Stimulated activated naive CD8-positive, alpha-beta T cell treated with anti-CD3 and anti-CD28 coated beads, Interleukin-15, amount 100 ng/mL, for 72 hours (primary cell): ENCODE data around the gene FAM83E.

Experiments
- ATAC-seq: fragments of 150-1000 bp; cut with Tn5 transposase; 2 replicates; pipeline ENCODE4 v1.10.0; 2021; ENCODE audit warnings: mild to moderate bottlenecking, moderate library complexity
- DNase-seq, 2 donors: peaks; one replicate each; pipeline ENCODE4 v3.0.0; 2021 to 2022
- H3K27ac Mint-ChIP-seq, 2 donors: one replicate each; pipeline ENCODE4 v1.8.0; 2022; ENCODE audit warnings: mild to moderate bottlenecking in 2 of 2, mixed read lengths in 2 of 2, moderate library complexity in 2 of 2
- H3K27me3 Mint-ChIP-seq: one replicate; pipeline ENCODE4 v1.8.0; 2022; ENCODE audit warnings: mixed read lengths
- H3K4me1 Mint-ChIP-seq: one replicate; pipeline ENCODE4 v1.8.0; 2022; ENCODE audit warnings: mild to moderate bottlenecking, mixed read lengths
- H3K4me3 Mint-ChIP-seq, 2 donors: one replicate each; pipeline ENCODE4 v1.8.0; 2022; ENCODE audit warnings: mild to moderate bottlenecking in 2 of 2, mixed read lengths in 2 of 2, moderate library complexity in 1 of 2
- H3K9me3 Mint-ChIP-seq, 2 donors: one replicate each; pipeline ENCODE4 v1.8.0; 2022; ENCODE audit warnings: mixed read lengths in 2 of 2

Gene FAM83E

GRCh38 chr19:48613024-48613851, 1.6 kb downstream of the FAM83E start:
- no peaks in the 10 kb centered on the region for H3K27me3 Mint-ChIP-seq
- H3K27ac Mint-ChIP-seq: peak overlapping the region; percentile 25 to 95
- ATAC-seq (peak; percentile 3), DNase-seq (no peak)
- H3K4me1 Mint-ChIP-seq: peaks cover 47% of the 10 kb centered on the region
- no peaks in the 10 kb centered on the region for H3K9me3 Mint-ChIP-seq
- H3K4me3 Mint-ChIP-seq: no peak overlapping the region

GRCh38 chr19:48611872-48612271, 3.0 kb downstream of the FAM83E start:
- H3K4me1 Mint-ChIP-seq: peaks cover 36% of the 10 kb centered on the region
- no peaks in the 10 kb centered on the region for H3K27me3 Mint-ChIP-seq
- no peak for ATAC-seq
- H3K27ac Mint-ChIP-seq: peak overlapping the region in 1 of 2 donors; percentile 71
- DNase-seq: no peak
- H3K9me3 Mint-ChIP-seq: no peaks in the 10 kb centered on the region
- no peak overlapping the region for H3K4me3 Mint-ChIP-seq

- DNase-seq (no peak), ATAC-seq (no peak)
- Mint-ChIP-seq H3K9me3 (no peaks in the 10 kb centered on the region), H3K27me3 (no peaks in the 10 kb centered on the region), H3K4me1 (peaks cover 16% of the 10 kb centered on the region), H3K27ac (no peak overlapping the region), H3K4me3 (no peak overlapping the region)
Observed at GRCh38 chr19:48609571-48610108, 5.2 kb downstream of the FAM83E start.

- Mint-ChIP-seq H3K27me3 (no peaks in the 10 kb centered on the region), H3K9me3 (no peaks in the 10 kb centered on the region), H3K4me1 (peaks cover 10% of the 10 kb centered on the region), H3K27ac (peak overlapping the region in 1 of 2 donors; percentile 86), H3K4me3 (peak overlapping the region in 1 of 2 donors; percentile 25)
- ATAC-seq (peak; percentile 82), DNase-seq (peak; percentile 45 to 53)
Observed at GRCh38 chr19:48608798-48609263, 6.0 kb downstream of the FAM83E start.

DNA sequence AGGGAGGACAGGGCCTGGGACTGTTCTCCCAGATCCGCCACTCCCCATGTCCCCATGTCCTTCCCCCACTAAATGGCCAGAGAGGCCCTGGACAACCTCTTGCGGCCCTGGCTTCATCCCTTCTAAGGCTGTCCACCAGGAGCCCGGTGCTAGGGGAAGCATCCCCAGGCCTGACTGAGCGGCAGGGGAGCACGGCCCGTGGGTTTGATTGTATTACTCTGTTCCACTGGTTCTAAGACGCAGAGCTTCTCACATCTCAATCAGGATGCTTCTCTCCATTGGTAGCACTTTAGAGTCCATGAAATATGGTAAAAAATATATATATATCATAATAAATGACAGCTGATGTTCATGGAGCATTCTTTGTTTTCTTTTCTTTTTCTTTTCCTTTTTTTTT, 7.5 kb downstream of the FAM83E start:
- ATAC-seq (no peak), DNase-seq (no peak)
- Mint-ChIP-seq H3K27ac (no peak overlapping the region), H3K4me1 (peaks cover 10% of the 10 kb centered on the region), H3K9me3 (no peaks in the 10 kb centered on the region), H3K4me3 (no peak overlapping the region), H3K27me3 (no peaks in the 10 kb centered on the region)

- Mint-ChIP-seq H3K4me3 (no peak within 1 kb of the TSS), H3K4me1 (peaks cover 10% of the 10 kb centered on the region), H3K27me3 (no peaks in the 10 kb centered on the region), H3K27ac (no peak within 1 kb of the TSS), H3K9me3 (no peaks in the 10 kb centered on the region)
- ATAC-seq: no peak
- DNase-seq: no peak
Observed at GRCh38 chr19:48606463-48607358, 8.2 kb downstream of the FAM83E start, which contains the start of gene SPACA4. Gene SPACA4, plus strand, starts transcription at chr19:48606742. Its CDS starts 237 bp downstream, at chr19:48606979.

GRCh38 chr19:48603850-48604249, 11.0 kb downstream of the FAM83E start:
- Mint-ChIP-seq H3K4me3 (no peak overlapping the region), H3K27ac (no peak overlapping the region), H3K4me1 (peaks cover 3% of the 10 kb centered on the region), H3K27me3 (no peaks in the 10 kb centered on the region), H3K9me3 (no peaks in the 10 kb centered on the region)
- ATAC-seq (peak; percentile 8), DNase-seq (no peak)

DNA sequence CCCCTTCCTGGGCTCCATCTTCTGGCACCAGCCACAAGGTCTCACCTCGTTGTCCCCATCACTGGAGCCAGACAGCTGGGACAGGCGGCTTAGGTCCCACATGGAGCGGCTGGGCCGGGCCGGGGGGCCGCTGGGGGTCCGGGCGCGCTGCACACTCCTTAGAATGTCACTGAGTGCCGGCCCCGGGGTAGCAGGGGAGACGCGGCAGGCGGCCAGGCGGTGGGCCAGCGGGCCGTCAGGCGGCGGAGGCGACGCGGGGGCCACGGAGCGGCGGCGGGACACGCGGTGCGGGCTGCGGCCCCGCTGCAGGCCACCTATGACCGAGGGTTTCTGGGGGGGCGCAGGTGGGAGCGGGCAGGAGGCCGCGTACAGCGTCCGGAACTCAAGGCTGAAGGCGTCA, 11.4 kb downstream of the FAM83E start:
- no peaks in the 10 kb centered on the region for H3K27me3 Mint-ChIP-seq
- DNase-seq: no peak
- H3K9me3 Mint-ChIP-seq: no peaks in the 10 kb centered on the region
- no peak overlapping the region for H3K27ac Mint-ChIP-seq
- ATAC-seq: peak; percentile 52
- no peaks in the 10 kb centered on the region for H3K4me1 Mint-ChIP-seq
- no peak overlapping the region for H3K4me3 Mint-ChIP-seq

DNA sequence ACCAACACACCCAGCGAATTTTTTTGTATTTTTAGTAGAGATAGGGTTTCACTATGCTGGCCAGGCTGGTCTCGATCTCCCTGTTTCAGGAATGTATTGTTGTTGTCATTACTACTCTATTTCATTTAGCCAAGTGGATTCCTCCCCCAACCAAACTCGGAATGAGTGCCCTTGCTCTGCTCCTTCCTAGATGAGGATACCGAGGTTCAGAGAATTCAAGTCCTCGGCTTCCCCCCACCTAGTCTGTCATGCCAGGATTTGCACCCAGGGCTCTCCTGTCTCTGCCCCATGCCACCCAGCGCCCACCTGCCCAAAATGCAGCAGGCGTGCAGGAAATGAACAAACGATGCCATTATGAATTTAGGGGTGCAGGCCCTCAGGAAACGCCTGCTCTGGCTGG, 11.9 kb downstream of the FAM83E start:
- ATAC-seq: no peak
- H3K27ac Mint-ChIP-seq: no peak overlapping the region
- H3K27me3 Mint-ChIP-seq: no peaks in the 10 kb centered on the region

DNA sequence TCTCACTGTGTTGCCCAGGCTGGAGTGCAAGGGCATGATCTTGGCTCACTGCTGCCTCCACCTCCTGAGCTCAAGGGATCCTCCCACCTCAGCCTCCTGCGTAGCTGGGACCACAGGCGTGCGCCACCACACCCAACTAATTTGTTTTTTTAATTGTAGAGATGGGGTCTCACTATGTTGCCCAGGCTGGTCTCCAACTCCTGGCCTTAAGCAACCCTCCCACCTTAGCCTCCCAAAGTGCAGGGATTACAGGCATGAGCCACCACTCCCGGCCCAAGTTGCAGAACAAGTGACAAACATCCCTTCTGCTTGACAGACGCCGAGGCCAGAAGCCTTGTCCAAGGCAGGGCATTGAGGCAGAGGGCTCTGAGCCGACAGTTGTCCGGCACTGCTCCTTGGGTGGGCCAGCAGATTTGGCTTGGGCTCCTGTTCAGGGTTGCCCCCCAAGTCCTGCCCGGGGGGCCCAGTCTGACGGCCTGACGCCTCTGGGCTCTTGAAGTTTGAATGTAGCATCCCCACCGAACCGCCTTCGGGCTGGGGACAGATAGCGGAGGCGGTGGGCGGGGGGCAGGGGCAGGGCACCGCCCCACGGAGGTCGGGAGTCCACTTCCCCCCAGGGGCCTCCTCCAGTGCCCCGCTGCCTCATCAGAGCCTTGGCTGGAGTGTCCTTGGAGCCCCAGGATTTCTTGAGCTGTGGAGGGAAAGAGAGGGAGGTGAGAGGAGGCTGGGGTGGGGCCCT, 14.0 kb downstream of the FAM83E start:
- no peak overlapping the region for H3K4me3 Mint-ChIP-seq
- no peaks in the 10 kb centered on the region for H3K9me3 Mint-ChIP-seq
- H3K27ac Mint-ChIP-seq: peak overlapping the region in 1 of 2 donors; percentile 59
- ATAC-seq: no peak
- no peaks in the 10 kb centered on the region for H3K27me3 Mint-ChIP-seq
- H3K4me1 Mint-ChIP-seq: no peaks in the 10 kb centered on the region
- DNase-seq: no peak

More for the DNA sequence above, 11.9 kb downstream of the FAM83E start:
- H3K4me3 Mint-ChIP-seq: no peak overlapping the region
- H3K4me1 Mint-ChIP-seq: no peaks in the 10 kb centered on the region
- DNase-seq: no peak
- H3K9me3 Mint-ChIP-seq: no peaks in the 10 kb centered on the region

GRCh38 chr19:48598996-48599700, 15.7 kb downstream of the FAM83E start:
- Mint-ChIP-seq H3K9me3 (no peaks in the 10 kb centered on the region), H3K4me3 (no peak overlapping the region), H3K27me3 (no peaks in the 10 kb centered on the region), H3K27ac (no peak overlapping the region), H3K4me1 (peaks cover 6% of the 10 kb centered on the region)
- no peak for DNase-seq
- no peak for ATAC-seq

GRCh38 chr19:48596679-48597465, 18.0 kb downstream of the FAM83E start:
- H3K27ac Mint-ChIP-seq: peak overlapping the region in 1 of 2 donors; percentile 97
- H3K4me1 Mint-ChIP-seq: peaks cover 18% of the 10 kb centered on the region
- ATAC-seq: peak; percentile 74
- peak overlapping the region; percentile 56 to 67 for H3K4me3 Mint-ChIP-seq
- H3K9me3 Mint-ChIP-seq: no peaks in the 10 kb centered on the region
- no peak for DNase-seq
- H3K27me3 Mint-ChIP-seq: no peaks in the 10 kb centered on the region

- Mint-ChIP-seq H3K27ac (no peak overlapping the region), H3K27me3 (no peaks in the 10 kb centered on the region)
- no peak for ATAC-seq
Observed at GRCh38 chr19:48596237-48596636, 18.6 kb downstream of the FAM83E start.

GRCh38 chr19:48595833-48596232, 19.0 kb downstream of the FAM83E start:
- H3K27me3 Mint-ChIP-seq: no peaks in the 10 kb centered on the region
- peaks cover 18% of the 10 kb centered on the region for H3K4me1 Mint-ChIP-seq
- H3K27ac Mint-ChIP-seq: no peak overlapping the region
- DNase-seq (no peak), ATAC-seq (no peak)
- H3K9me3 Mint-ChIP-seq: no peaks in the 10 kb centered on the region
- peak overlapping the region; percentile 31 to 75 for H3K4me3 Mint-ChIP-seq

More at GRCh38 chr19:48596237-48596636, 18.6 kb downstream of the FAM83E start:
- peaks cover 18% of the 10 kb centered on the region for H3K4me1 Mint-ChIP-seq
- H3K9me3 Mint-ChIP-seq: no peaks in the 10 kb centered on the region
- DNase-seq: no peak
- peak overlapping the region; percentile 56 to 75 for H3K4me3 Mint-ChIP-seq
